Fibroblast of the aortic adventitia (primary cell): ENCODE results near the gene DNAJC27. TPM values are rescaled to one million over a fixed set of nuclear protein-coding genes. Genes with fewer than 3 reads are reported as not detected.

Source experiments
- DNase-seq: peaks from one replicate; pipeline ENCODE4 v3.0.0-alpha.2; 2010; ENCODE audit warnings: low read depth
- H3K4me3 ChIP-seq: 2 replicates; pipeline ENCODE4 v1.5.1; 2011; ENCODE audit warnings: low read depth, mild to moderate bottlenecking, control low read depth, low read length, moderate library complexity
- total RNA-seq: library from RNA; depleted of rRNA; stranded (reverse); fragments of >200 nt; gene quantifications from 2 replicates; pipeline ENCODE4 v1.2.3, GENCODE V29; 2012; ENCODE audit warnings: low replicate concordance
- TF ChIP-seq, protein P1 (sequence below): IDR thresholded peaks from 2 replicates; pipeline ENCODE4 v1.5.1; 2011; ENCODE audit warnings: mild to moderate bottlenecking, low read length, control low read depth, inconsistent platforms; ENCODE audit not compliant: insufficient read depth

DNAJC27 gene
- total RNA-seq, 1 donor: 5.6 TPM

DNA sequence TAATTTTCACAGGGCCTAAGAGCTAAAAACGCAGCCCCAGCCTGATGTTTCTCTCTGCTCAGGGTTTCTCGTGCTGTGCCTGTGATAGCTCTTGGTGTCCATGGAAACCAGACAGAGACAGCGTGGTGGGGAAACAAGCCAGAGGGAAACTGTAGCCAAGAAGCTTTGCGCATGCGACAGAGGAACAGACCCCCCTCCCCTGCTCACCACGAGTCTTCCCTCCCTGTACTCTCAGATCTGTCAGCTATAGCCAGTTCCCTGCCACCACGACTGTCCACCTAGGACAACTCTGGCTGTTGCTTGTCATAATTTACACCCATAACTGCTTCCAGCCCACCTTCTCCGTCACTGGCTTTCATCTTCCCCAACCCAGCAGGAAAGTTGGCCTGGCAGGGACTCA, 13.2 kb upstream of the DNAJC27 start:
- DNase-seq: peak; percentile 39
- H3K4me3 ChIP-seq: no peak overlapping the region
- TF ChIP-seq, protein P1, sequence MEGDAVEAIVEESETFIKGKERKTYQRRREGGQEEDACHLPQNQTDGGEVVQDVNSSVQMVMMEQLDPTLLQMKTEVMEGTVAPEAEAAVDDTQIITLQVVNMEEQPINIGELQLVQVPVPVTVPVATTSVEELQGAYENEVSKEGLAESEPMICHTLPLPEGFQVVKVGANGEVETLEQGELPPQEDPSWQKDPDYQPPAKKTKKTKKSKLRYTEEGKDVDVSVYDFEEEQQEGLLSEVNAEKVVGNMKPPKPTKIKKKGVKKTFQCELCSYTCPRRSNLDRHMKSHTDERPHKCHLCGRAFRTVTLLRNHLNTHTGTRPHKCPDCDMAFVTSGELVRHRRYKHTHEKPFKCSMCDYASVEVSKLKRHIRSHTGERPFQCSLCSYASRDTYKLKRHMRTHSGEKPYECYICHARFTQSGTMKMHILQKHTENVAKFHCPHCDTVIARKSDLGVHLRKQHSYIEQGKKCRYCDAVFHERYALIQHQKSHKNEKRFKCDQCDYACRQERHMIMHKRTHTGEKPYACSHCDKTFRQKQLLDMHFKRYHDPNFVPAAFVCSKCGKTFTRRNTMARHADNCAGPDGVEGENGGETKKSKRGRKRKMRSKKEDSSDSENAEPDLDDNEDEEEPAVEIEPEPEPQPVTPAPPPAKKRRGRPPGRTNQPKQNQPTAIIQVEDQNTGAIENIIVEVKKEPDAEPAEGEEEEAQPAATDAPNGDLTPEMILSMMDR: no peak

DNA sequence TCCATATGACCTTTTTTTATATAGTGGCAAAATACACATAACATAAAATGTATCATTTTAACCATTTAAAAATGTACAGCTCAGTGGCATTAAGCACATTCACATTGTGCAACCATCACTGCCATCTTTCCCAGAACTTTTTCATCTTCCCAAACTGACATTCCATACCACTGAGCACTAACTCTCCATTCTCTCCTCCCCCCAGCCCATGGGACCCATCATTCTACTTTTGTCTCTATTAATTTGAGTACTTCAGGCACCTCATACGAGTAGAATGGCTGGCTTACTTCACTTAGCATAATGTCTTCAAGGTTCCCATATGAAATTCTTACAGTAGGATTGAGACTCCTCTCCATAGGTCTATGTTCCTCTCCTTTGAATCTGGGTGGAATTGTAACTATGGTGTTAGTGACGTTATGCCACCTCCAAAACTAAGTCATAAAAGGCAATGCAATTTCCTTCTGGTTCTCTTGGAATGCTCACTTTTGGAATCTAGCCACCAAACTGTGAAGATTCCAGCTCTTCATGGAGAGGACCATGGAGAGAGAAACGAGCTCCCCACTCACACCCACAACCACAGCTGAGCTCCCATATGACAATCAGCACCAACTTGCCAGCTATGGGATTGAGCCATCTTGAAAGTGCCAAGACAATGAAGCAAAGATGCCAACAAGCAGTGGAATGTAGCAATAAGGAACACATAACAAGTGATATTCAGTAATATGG, 9.8 kb upstream of the DNAJC27 start:
- peak; percentile 33 for DNase-seq
- TF ChIP-seq, protein P1: no peak
- no peak overlapping the region for H3K4me3 ChIP-seq

DNA sequence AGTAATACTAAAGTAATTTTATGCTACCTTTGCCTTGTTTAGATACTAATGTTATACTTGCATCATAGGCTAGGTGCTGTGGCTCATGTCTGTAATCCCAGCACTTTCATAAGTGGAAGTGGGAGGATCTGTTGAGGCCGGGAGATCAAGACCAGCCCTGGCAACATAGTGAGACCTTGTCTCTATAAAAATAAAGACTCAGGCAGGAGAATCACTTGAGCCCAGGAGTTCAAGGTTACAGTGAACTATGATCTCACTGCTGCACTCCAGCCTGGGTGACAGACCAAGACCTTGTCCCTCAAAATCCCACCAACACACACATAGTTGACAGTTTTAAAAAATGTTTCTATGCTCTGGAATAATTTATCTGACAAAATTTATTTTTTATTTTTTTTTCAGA, 6.9 kb upstream of the DNAJC27 start:
- no peak overlapping the region for H3K4me3 ChIP-seq
- no peak for DNase-seq
- TF ChIP-seq, protein P1: no peak

DNA sequence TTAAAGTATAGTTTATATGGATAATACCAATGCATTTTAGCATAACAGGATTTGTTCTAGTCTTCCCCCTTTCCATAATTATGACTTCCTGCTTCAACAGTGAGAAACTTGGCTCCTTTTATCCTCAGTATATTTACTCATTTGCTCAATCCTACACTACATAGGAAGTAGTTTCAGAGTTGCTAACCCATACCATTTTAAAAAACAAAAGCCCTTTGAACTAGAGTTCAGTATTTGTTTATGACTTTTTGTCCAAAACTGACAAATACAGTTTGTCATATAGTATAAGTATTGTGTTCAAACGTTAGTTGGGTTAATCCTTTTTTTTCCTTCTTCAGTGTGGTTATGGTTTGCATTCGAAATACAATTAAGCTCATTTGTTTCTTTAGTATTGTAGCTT, 5.9 kb upstream of the DNAJC27 start:
- DNase-seq: no peak
- TF ChIP-seq, protein P1: no peak

DNA sequence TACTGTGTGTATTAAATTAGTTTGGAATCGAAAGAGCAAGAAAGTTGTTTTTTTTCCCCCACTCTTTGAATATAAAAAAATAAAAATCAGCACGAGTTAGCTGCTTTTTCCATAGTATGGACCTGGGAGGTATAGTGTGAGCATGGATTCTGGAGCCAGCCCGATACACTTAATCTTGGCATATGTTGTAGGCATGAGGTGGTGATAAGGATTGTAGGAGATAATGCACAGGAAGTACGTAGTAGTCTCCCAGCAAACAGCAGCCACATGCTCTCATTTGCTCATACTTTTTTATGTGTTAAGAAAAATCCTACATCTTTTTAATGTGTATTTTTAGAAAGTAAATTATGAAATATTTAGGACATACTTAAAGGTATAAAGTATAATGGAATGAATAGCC, 2.1 kb upstream of the DNAJC27 start:
- TF ChIP-seq, protein P1: no peak
- no peak overlapping the region for H3K4me3 ChIP-seq
- DNase-seq: peak; percentile 43

More for the DNA sequence above, 5.9 kb upstream of the DNAJC27 start:
- H3K4me3 ChIP-seq: no peak overlapping the region

DNA sequence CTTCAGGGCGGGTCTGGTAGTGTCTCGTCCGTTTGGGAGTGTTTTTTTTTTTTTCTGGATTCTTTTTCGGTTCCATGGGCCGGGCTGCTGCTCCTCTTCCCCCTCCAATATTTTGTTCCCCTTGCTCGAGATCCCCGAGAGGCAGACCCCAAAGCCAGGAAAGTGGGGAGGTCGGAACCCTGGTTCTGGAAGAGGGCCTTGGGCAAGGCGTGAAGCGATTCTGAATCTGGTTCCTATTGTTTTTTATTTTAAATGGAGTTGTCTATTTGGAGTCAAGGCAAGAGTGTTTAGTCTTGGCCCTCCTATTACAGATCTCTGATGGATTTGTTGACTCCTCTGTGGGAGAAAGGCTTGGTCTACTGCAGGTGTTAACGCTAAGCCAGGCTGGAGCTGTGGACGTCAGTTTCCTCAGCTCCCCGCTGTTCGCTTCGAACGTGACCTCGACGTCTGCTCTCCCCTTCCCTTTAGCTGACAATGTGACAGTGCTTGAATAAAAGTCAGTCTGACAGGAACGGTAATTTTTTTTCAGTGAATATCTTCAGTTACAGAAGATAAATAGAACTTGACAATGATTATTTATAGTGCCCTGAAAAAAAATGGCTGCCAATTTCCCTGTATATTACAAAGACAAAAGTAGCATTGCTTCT, 683 bp upstream of the DNAJC27 start:
- peak; percentile 36 for DNase-seq
- TF ChIP-seq, protein P1: no peak
- H3K4me3 ChIP-seq: peak overlapping the region; percentile 86
